Spleen (tissue), 7 donors: ENCODE data around the gene MID1.

Experiments
- POLR2A ChIP-seq, 3 donors: fragments of 450-650 bp; IDR thresholded peaks; one replicate each; pipeline ENCODE4 v1.5.1; 2017; ENCODE audit warnings: antibody characterized with exemption in 3 of 3, mild to moderate bottlenecking in 1 of 3
- TF ChIP-seq, protein P1 (sequence below), 11 experiments: fragments of 200-600 bp in 7 of 11; fragments of 450-650 bp in 4 of 11; sonication (generic) in 4 of 11; IDR thresholded peaks in 8 of 11; conservative IDR thresholded peaks in 3 of 11; 1 replicate in 7 of 11; 2 replicates in 4 of 11; pipeline versions ENCODE4 v1.4.0 to v1.8.0; 2016 to 2021; ENCODE audit warnings: antibody characterized with exemption in 11 of 11, inconsistent platforms in 4 of 11, mild to moderate bottlenecking in 1 of 11
- donor health status: DM: no; HTN: no; CAD: no; lungs with moderate emphysema.
- donor health status: DM: no; HTN: no; CAD: no.
- donor health status: DM: no; HTN: no; CAD: no.

DNA sequence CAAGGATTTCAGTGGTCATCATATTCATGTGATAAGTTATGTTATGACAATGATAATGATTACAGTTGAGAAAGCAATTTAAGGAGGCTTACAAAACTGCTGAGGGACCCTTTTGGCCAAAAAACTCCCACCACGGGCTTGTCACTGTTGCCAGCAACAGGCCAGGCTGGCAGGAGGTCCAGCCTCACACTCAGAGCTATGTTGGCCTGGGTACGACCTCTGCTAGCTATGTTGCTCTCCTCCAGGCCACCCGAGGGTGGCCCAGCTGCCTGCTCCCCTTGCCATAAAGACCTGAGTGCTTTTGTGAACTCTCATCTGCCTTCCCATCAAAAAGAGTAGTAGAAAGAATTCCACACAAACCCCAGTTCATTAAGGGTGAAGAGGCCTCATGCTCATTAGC, 52.0 kb downstream of the MID1 start:
- TF ChIP-seq, protein P1, sequence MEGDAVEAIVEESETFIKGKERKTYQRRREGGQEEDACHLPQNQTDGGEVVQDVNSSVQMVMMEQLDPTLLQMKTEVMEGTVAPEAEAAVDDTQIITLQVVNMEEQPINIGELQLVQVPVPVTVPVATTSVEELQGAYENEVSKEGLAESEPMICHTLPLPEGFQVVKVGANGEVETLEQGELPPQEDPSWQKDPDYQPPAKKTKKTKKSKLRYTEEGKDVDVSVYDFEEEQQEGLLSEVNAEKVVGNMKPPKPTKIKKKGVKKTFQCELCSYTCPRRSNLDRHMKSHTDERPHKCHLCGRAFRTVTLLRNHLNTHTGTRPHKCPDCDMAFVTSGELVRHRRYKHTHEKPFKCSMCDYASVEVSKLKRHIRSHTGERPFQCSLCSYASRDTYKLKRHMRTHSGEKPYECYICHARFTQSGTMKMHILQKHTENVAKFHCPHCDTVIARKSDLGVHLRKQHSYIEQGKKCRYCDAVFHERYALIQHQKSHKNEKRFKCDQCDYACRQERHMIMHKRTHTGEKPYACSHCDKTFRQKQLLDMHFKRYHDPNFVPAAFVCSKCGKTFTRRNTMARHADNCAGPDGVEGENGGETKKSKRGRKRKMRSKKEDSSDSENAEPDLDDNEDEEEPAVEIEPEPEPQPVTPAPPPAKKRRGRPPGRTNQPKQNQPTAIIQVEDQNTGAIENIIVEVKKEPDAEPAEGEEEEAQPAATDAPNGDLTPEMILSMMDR (IDR thresholded peaks at IDR 0.05 in 8 of 11, conservative IDR thresholded peaks at IDR 0.05 in 3 of 11), result no peak
- TF ChIP-seq POLR2A (IDR thresholded peaks at IDR 0.05), result no peak
